Naive thymus-derived CD4-positive, alpha-beta T cell (primary cell): ENCODE measurements around the gene CENPH. TPM values are rescaled to one million over a fixed set of nuclear protein-coding genes. Genes with fewer than 3 reads are reported as not detected.
"Not testable (repeated sequence)": the region's sequence is repeated elsewhere in the genome, so short reads cannot be mapped to it uniquely, and the experiment has no call there.

Source experiments
- ATAC-seq: fragments of 150-1000 bp; cut with Tn5 transposase; 2 replicates; pipeline ENCODE4 v1.10.0; 2021; ENCODE audit warnings: mild to moderate bottlenecking, moderate library complexity
- CTCF ChIA-PET: fragments of 350-600 bp; sonication (Branson Sonifier 250); formaldehyde crosslinking; loops from one replicate; lab custom pipeline; 2021; ENCODE audit warnings: antibody characterized with exemption; lab: Charles Lee
- POLR2A ChIA-PET: fragments of 350-600 bp; sonication (Branson Sonifier 250); formaldehyde crosslinking; loops from one replicate; lab custom pipeline; 2021; ENCODE audit warnings: antibody characterized with exemption, inconsistent platforms; lab: Charles Lee
- DNase-seq, 9 donors: peaks; one replicate each; pipeline versions ENCODE4 v3.0.0 to v3.0.0-alpha.2; 2020 to 2022; ENCODE audit warnings: mixed read lengths in 1 of 9
- H3K27ac ChIP-seq: one replicate; pipeline ENCODE4 v1.7.0; 2013; ENCODE audit warnings: mild to moderate bottlenecking, low read depth, low read length, moderate library complexity
- H3K27me3 ChIP-seq, 2 donors: one replicate each; pipeline ENCODE4 v1.7.0; 2013; ENCODE audit warnings: low read length in 2 of 2, mild to moderate bottlenecking in 2 of 2, moderate library complexity in 2 of 2; ENCODE audit not compliant: control insufficient read depth in 2 of 2, insufficient read depth in 2 of 2
- H3K36me3 ChIP-seq, 3 experiments: 1 replicate in 2 of 3; 2 replicates in 1 of 3; pipeline ENCODE4 v1.7.0; 2013; ENCODE audit warnings: low read length in 3 of 3, mild to moderate bottlenecking in 3 of 3, moderate library complexity in 1 of 3; ENCODE audit not compliant: insufficient read depth in 3 of 3, control insufficient read depth in 2 of 3
- H3K4me1 ChIP-seq, 2 donors: one replicate each; pipeline ENCODE4 v1.7.0; 2013; ENCODE audit warnings: low read length in 2 of 2, mild to moderate bottlenecking in 2 of 2, moderate library complexity in 1 of 2; ENCODE audit not compliant: control insufficient read depth in 2 of 2, insufficient read depth in 2 of 2
- H3K4me3 ChIP-seq: 2 replicates; pipeline ENCODE4 v1.7.0; 2013; ENCODE audit warnings: mild to moderate bottlenecking, low read length
- H3K9me3 ChIP-seq, 3 experiments: 1 replicate in 2 of 3; 2 replicates in 1 of 3; pipeline ENCODE4 v1.7.0; 2013; ENCODE audit warnings: low read length in 3 of 3; ENCODE audit not compliant: control insufficient read depth in 2 of 3
- H3K27ac Mint-ChIP-seq, 9 donors: one replicate each; pipeline ENCODE4 v1.8.0; 2020 to 2022; ENCODE audit warnings: mixed read lengths in 9 of 9, mild to moderate bottlenecking in 8 of 9, moderate library complexity in 5 of 9, inconsistent platforms in 2 of 9
- H3K27me3 Mint-ChIP-seq, 5 donors: one replicate each; pipeline ENCODE4 v1.8.0; 2021 to 2022; ENCODE audit warnings: mixed read lengths in 5 of 5, mild to moderate bottlenecking in 1 of 5
- H3K36me3 Mint-ChIP-seq, 5 donors: one replicate each; pipeline ENCODE4 v1.8.0; 2020 to 2022; ENCODE audit warnings: mixed read lengths in 5 of 5, mild to moderate bottlenecking in 3 of 5, inconsistent platforms in 1 of 5
- H3K4me1 Mint-ChIP-seq, 7 donors: one replicate each; pipeline ENCODE4 v1.8.0; 2020 to 2022; ENCODE audit warnings: mixed read lengths in 7 of 7, mild to moderate bottlenecking in 3 of 7, inconsistent platforms in 1 of 7
- H3K4me3 Mint-ChIP-seq, 10 donors: one replicate each; pipeline ENCODE4 v1.8.0; 2020 to 2022; ENCODE audit warnings: mild to moderate bottlenecking in 10 of 10, mixed read lengths in 10 of 10, moderate library complexity in 6 of 10, inconsistent platforms in 2 of 10
- H3K9me3 Mint-ChIP-seq, 11 donors: one replicate each; pipeline ENCODE4 v1.8.0; 2020 to 2022; ENCODE audit warnings: mixed read lengths in 11 of 11, mild to moderate bottlenecking in 4 of 11, inconsistent platforms in 1 of 11, moderate library complexity in 1 of 11
- intact Hi-C, 2 donors: fragments of 100-400 bp; cut with micrococcal nuclease; formaldehyde crosslinking; loops; one replicate each; pipeline ENCODE4 v1.15.1; 2023
- polyA plus RNA-seq, 2 donors: library from polyadenylated mRNA; unstranded; fragments of 300-500 nt; fragmentation: Illumina TruSeq; gene quantifications; one replicate each; pipeline ENCODE4 v1.2.3, GENCODE V29; 2021
- total RNA-seq, 6 experiments: library from RNA in 5 of 6; stranded (reverse) in 5 of 6; gene quantifications; 1 replicate in 5 of 6; 2 replicates in 1 of 6; pipeline ENCODE4 v1.2.3 and lab custom pipeline; 2021 to 2026

CENPH gene
- total and polyA plus RNA-seq, 7 experiments from 2014 or later, result 3.4 to 25.3 (median 8.2) TPM

GRCh38 chr5:69234457-69235268 is 45.3 kb downstream of the CENPH start, which contains the start of gene CDK7:
Gene CDK7 (plus strand): TSS chr5:69234886. CDS start chr5:69234976, 90 bp downstream.
- intact Hi-C loops, result loop anchor here (1.0 to 5.0 kb wide), 8 partner anchors 17 to 192 kb away; partner anchors contain the start of genes AK6 (in 2 of the 2), CCDC125 (in 2 of the 2), CENPH (in 2 of the 2) and RAD17 (in 2 of the 2)
- no peaks in the 10 kb centered on the region for H3K27me3 Mint-ChIP-seq
- Histone ChIP-seq H3K4me3 (peak within 1 kb of the TSS; percentile 87), H3K27ac (peak within 1 kb of the TSS; percentile 88), H3K9me3 (no peaks in the 10 kb centered on the region), H3K36me3 (peaks cover 0 to 15% (median 0%) of the 10 kb centered on the region in 3 experiments), H3K4me1 (peaks cover 10 to 16% of the 10 kb centered on the region in 2 donors), H3K27me3 (no peaks in the 10 kb centered on the region)
- ChIA-PET CTCF (interaction anchor here (1.4 kb wide), 2 partner anchors 24 to 99 kb away, joined by 4 read pairs; no protein-coding TSS in a partner anchor), POLR2A (interaction anchor here (0.5 to 2.4 kb wide), 10 partner anchors 8 to 141 kb away, joined by 3 to 18 read pairs (median 4); partner anchors contain the start of gene SLC30A5)
- peaks cover 29 to 50% (median 39%) of the 10 kb centered on the region in 7 donors for H3K4me1 Mint-ChIP-seq
- peaks cover 0 to 4% (median 0%) of the 10 kb centered on the region in 11 donors for H3K9me3 Mint-ChIP-seq
- peaks cover 0 to 22% (median 15%) of the 10 kb centered on the region in 5 donors for H3K36me3 Mint-ChIP-seq
- peak within 1 kb of the TSS; percentile 82 to 99 (median 98) for H3K4me3 Mint-ChIP-seq
- peak; percentile 100 for ATAC-seq
- peak; percentile 76 to 93 (median 89) for DNase-seq
- peak within 1 kb of the TSS; percentile 77 to 96 (median 89) for H3K27ac Mint-ChIP-seq

GRCh38 chr5:69236733-69237132 is 47.4 kb downstream of the CENPH start:
- H3K9me3 Mint-ChIP-seq, H3K9me3 ChIP-seq, H3K27me3 ChIP-seq, DNase-seq, H3K27me3 Mint-ChIP-seq, H3K27ac ChIP-seq, ATAC-seq, CTCF ChIA-PET, H3K4me3 ChIP-seq: not testable (repeated sequence)
- Histone ChIP-seq H3K4me1 (peaks cover 10 to 16% of the 10 kb centered on the region in 2 donors), H3K36me3 (peaks cover 0 to 15% (median 0%) of the 10 kb centered on the region in 3 experiments)
- peaks cover 38 to 66% (median 50%) of the 10 kb centered on the region in 7 donors for H3K4me1 Mint-ChIP-seq
- peaks cover 4 to 36% (median 30%) of the 10 kb centered on the region in 5 donors for H3K36me3 Mint-ChIP-seq
- intact Hi-C loops, result loop anchor here in 1 of 2 donors (1.0 kb wide), 1 partner anchor 9 kb away; no protein-coding TSS in a partner anchor
- POLR2A ChIA-PET, result interaction anchor here (1.1 kb wide), 1 partner anchor 17 kb away, joined by 3 read pairs; no protein-coding TSS in a partner anchor
- peak overlapping the region in 7 of 9 donors; percentile 1 to 78 (median 48) for H3K27ac Mint-ChIP-seq
- H3K4me3 Mint-ChIP-seq, result peak overlapping the region; percentile 55 to 98 (median 80)

DNA sequence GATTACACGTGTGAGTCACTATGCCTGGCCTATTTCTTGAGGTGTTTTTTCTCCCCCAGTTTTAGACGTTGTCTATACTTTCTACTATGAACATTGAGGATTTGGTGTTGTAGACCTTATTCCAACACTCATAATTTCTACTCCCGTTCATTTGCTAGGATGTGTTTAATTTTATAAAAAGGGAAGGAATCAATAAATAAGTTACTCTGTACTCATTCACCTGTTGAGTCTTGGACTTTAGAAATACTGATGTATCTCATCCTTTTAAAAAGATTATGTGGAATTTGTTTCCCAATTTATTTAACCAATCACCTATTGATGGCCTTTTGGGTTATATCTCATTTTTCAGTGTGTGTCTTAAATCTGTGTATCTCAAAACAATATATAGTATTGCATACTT is 48.5 kb downstream of the CENPH start:
- ChIA-PET POLR2A (no interaction called here), CTCF (no interaction called here)
- peaks cover 0 to 15% (median 0%) of the 10 kb centered on the region in 3 experiments for H3K36me3 ChIP-seq
- peak overlapping the region in 9 of 10 donors; percentile 13 to 90 (median 80) for H3K4me3 Mint-ChIP-seq
- no peak overlapping the region for H3K27ac ChIP-seq
- H3K27ac Mint-ChIP-seq, result peak overlapping the region in 4 of 9 donors; percentile 32 to 46 (median 38)
- H3K9me3 ChIP-seq, result no peaks in the 10 kb centered on the region
- intact Hi-C loops, result loop anchor here in 1 of 2 donors (1.0 kb wide), 1 partner anchor 7 kb away; no protein-coding TSS in a partner anchor
- H3K4me3 ChIP-seq, result no peak overlapping the region
- no peaks in the 10 kb centered on the region for H3K27me3 Mint-ChIP-seq
- DNase-seq (no peak), ATAC-seq (no peak)
- peaks cover 42 to 78% (median 62%) of the 10 kb centered on the region in 7 donors for H3K4me1 Mint-ChIP-seq
- H3K9me3 Mint-ChIP-seq, result peaks cover 0 to 2% (median 0%) of the 10 kb centered on the region in 11 donors
- H3K27me3 ChIP-seq, result no peaks in the 10 kb centered on the region
- H3K36me3 Mint-ChIP-seq, result peaks cover 4 to 41% (median 34%) of the 10 kb centered on the region in 5 donors
- peaks cover 11 to 16% of the 10 kb centered on the region in 2 donors for H3K4me1 ChIP-seq

GRCh38 chr5:69238760-69239251 is 49.4 kb downstream of the CENPH start:
- H3K9me3 ChIP-seq, result no peaks in the 10 kb centered on the region
- no peak overlapping the region for H3K27ac ChIP-seq
- DNase-seq, result no peak
- Mint-ChIP-seq H3K9me3 (peaks cover 0 to 2% (median 0%) of the 10 kb centered on the region in 11 donors), H3K27ac (peak overlapping the region in 2 of 9 donors; percentile 26 to 30), H3K36me3 (peaks cover 4 to 47% (median 41%) of the 10 kb centered on the region in 5 donors), H3K4me1 (peaks cover 40 to 84% (median 69%) of the 10 kb centered on the region in 7 donors), H3K4me3 (peak overlapping the region in 8 of 10 donors; percentile 24 to 82 (median 41)), H3K27me3 (no peaks in the 10 kb centered on the region)
- peaks cover 13 to 16% of the 10 kb centered on the region in 2 donors for H3K4me1 ChIP-seq
- intact Hi-C loops, result no loop called here
- ATAC-seq, result no peak
- ChIA-PET POLR2A (no interaction called here), CTCF (no interaction called here)
- H3K27me3 ChIP-seq, result no peaks in the 10 kb centered on the region
- no peak overlapping the region for H3K4me3 ChIP-seq
- H3K36me3 ChIP-seq, result peaks cover 0 to 15% (median 0%) of the 10 kb centered on the region in 3 experiments

- Histone ChIP-seq H3K9me3 (no peaks in the 10 kb centered on the region), H3K27me3 (no peaks in the 10 kb centered on the region), H3K27ac (no peak overlapping the region), H3K4me1 (peaks cover 3 to 4% of the 10 kb centered on the region in 2 donors), H3K36me3 (peaks cover 0 to 7% (median 0%) of the 10 kb centered on the region in 3 experiments), H3K4me3 (no peak overlapping the region)
- H3K27me3 Mint-ChIP-seq, result no peaks in the 10 kb centered on the region
- peaks cover 41 to 84% (median 79%) of the 10 kb centered on the region in 7 donors for H3K4me1 Mint-ChIP-seq
- DNase-seq, result no peak
- no peak overlapping the region for H3K27ac Mint-ChIP-seq
- ATAC-seq, result no peak
- intact Hi-C loops, result no loop called here
- CTCF ChIA-PET, result no interaction called here
- H3K4me3 Mint-ChIP-seq, result peak overlapping the region in 2 of 10 donors; percentile 0 to 11
- H3K9me3 Mint-ChIP-seq, result peaks cover 0 to 12% (median 0%) of the 10 kb centered on the region in 11 donors
- POLR2A ChIA-PET, result no interaction called here
- H3K36me3 Mint-ChIP-seq, result peaks cover 4 to 66% (median 59%) of the 10 kb centered on the region in 5 donors
Observed at GRCh38 chr5:69242215-69242927, 53.0 kb downstream of the CENPH start.
